Measurements from ENCODE around the gene ATOSB. TPM values are rescaled to one million over a fixed set of nuclear protein-coding genes. Genes with fewer than 3 reads are reported as not detected.

The ATOSB gene
- total and polyA plus RNA-seq, 8 donors = 8.6 to 63.0 (median 14.0) TPM

GRCh38 chr9:35078066-35078465, 37.6 kb downstream of the ATOSB start:
- Histone ChIP-seq H3K27me3 (no peaks in the 10 kb centered on the region), H3K9me3 (no peaks in the 10 kb centered on the region), H3K4me1 (peaks cover 14 to 32% (median 28%) of the 10 kb centered on the region in 4 donors), H3K27ac (no peak overlapping the region), H3K36me3 (peaks cover 0 to 32% (median 22%) of the 10 kb centered on the region in 4 donors), H3K4me3 (no peak overlapping the region)
- WGBS, 5 donors = 56 to 76% (median 68%) methylated on average over 4 of the region's 4 CpGs; no CpG with 5 or more reads in 1 of the 5 donors
- no peak for DNase-seq
- no peak for TF ChIP-seq EP300 (IDR thresholded peaks at IDR 0.05)
- intact Hi-C loops (cut with DNase I; ENCODE audit: low total_unique reads) = no loop called here

- intact Hi-C loops (cut with DNase I; ENCODE audit: low total_unique reads) = no loop called here
- WGBS, 5 donors = 95 to 100% (median 96%) methylated on average over 3 to 4 of the region's 4 CpGs
Observed at GRCh38 chr9:35076848-35077247, 38.8 kb downstream of the ATOSB start.

GRCh38 chr9:35075358-35075757, 40.3 kb downstream of the ATOSB start:
- Histone ChIP-seq H3K27ac (no peak overlapping the region), H3K4me3 (no peak overlapping the region), H3K9me3 (no peaks in the 10 kb centered on the region), H3K27me3 (no peaks in the 10 kb centered on the region), H3K4me1 (peaks cover 20 to 45% (median 37%) of the 10 kb centered on the region in 4 donors), H3K36me3 (peaks cover 0 to 32% (median 22%) of the 10 kb centered on the region in 4 donors)
- no peak for TF ChIP-seq POLR2AphosphoS5 (IDR thresholded peaks at IDR 0.05)
- TF ChIP-seq POLR2A (IDR thresholded peaks at IDR 0.05) = no peak
- no peak for TF ChIP-seq EP300 (IDR thresholded peaks at IDR 0.05)
- TF ChIP-seq CTCF (IDR thresholded peaks at IDR 0.05) = no peak
- WGBS, 5 donors = 97 to 100% (median 99%) methylated on average over 4 of the region's 4 CpGs
- DNase-seq = no peak
- intact Hi-C loops (cut with DNase I; ENCODE audit: low total_unique reads) = no loop called here

More at GRCh38 chr9:35076848-35077247, 38.8 kb downstream of the ATOSB start:
- peaks cover 14 to 35% (median 32%) of the 10 kb centered on the region in 4 donors for H3K4me1 ChIP-seq
- H3K27ac ChIP-seq = no peak overlapping the region
- H3K27me3 ChIP-seq = no peaks in the 10 kb centered on the region
- no peak for DNase-seq
- no peak overlapping the region for H3K4me3 ChIP-seq
- TF ChIP-seq CTCF (IDR thresholded peaks at IDR 0.05) = no peak
- TF ChIP-seq POLR2A (IDR thresholded peaks at IDR 0.05) = no peak
- TF ChIP-seq POLR2AphosphoS5 (IDR thresholded peaks at IDR 0.05) = no peak
- TF ChIP-seq EP300 (IDR thresholded peaks at IDR 0.05) = no peak
- H3K36me3 ChIP-seq = peaks cover 0 to 32% (median 22%) of the 10 kb centered on the region in 4 donors
- H3K9me3 ChIP-seq = no peaks in the 10 kb centered on the region

- no peak overlapping the region for H3K27ac ChIP-seq
- DNase-seq = no peak
- TF ChIP-seq EP300 (IDR thresholded peaks at IDR 0.05) (no peak), CTCF (IDR thresholded peaks at IDR 0.05) (no peak), POLR2AphosphoS5 (IDR thresholded peaks at IDR 0.05) (no peak), POLR2A (IDR thresholded peaks at IDR 0.05) (no peak)
- peaks cover 25 to 45% (median 40%) of the 10 kb centered on the region in 4 donors for H3K4me1 ChIP-seq
- H3K9me3 ChIP-seq = no peaks in the 10 kb centered on the region
- no peak overlapping the region for H3K4me3 ChIP-seq
- no peaks in the 10 kb centered on the region for H3K27me3 ChIP-seq
- H3K36me3 ChIP-seq = peaks cover 0 to 32% (median 22%) of the 10 kb centered on the region in 4 donors
- 93 to 98% (median 95%) methylated on average over 8 of the region's 8 CpGs for WGBS, 5 donors
- intact Hi-C loops (cut with DNase I; ENCODE audit: low total_unique reads) = no loop called here
Observed at GRCh38 chr9:35074791-35075190, 40.9 kb downstream of the ATOSB start.

- Histone ChIP-seq H3K4me1 (peaks cover 29 to 46% (median 43%) of the 10 kb centered on the region in 4 donors), H3K9me3 (no peaks in the 10 kb centered on the region), H3K4me3 (no peak overlapping the region), H3K27me3 (no peaks in the 10 kb centered on the region), H3K36me3 (peaks cover 0 to 32% (median 22%) of the 10 kb centered on the region in 4 donors), H3K27ac (no peak overlapping the region)
- WGBS, 5 donors = 94 to 99% (median 99%) methylated on average over 6 of the region's 6 CpGs
- TF ChIP-seq POLR2AphosphoS5 (IDR thresholded peaks at IDR 0.05) = no peak
- TF ChIP-seq EP300 (IDR thresholded peaks at IDR 0.05) = no peak
- intact Hi-C loops (cut with DNase I; ENCODE audit: low total_unique reads) = no loop called here
- DNase-seq = no peak
Observed at GRCh38 chr9:35074141-35074540, 41.5 kb downstream of the ATOSB start.

Data from stomach (tissue), 9 donors.